A549 (cell line): ENCODE results near the gene MBP.

Experiments used
- CTCF ChIP-seq: fragments of >200 bp; sonication (Bioruptor Twin); formaldehyde crosslinking; IDR thresholded peaks from 3 replicates; pipeline ENCODE4 v1.5.1; 2016
- ELK1 ChIP-seq: fragments of 150-350 bp; IDR thresholded peaks from 2 replicates; pipeline ENCODE4 v1.6.1; 2014; ENCODE audit warnings: low read depth, mild to moderate bottlenecking, low read length
- KDM5A ChIP-seq: fragments of 200-600 bp; sonication (generic); IDR thresholded peaks from 2 replicates; pipeline ENCODE4 v1.6.1; 2016; ENCODE audit warnings: antibody characterized with exemption, mild to moderate bottlenecking
- POLR2A ChIP-seq: IDR thresholded peaks from 2 replicates; pipeline ENCODE4 v1.6.1; 2012; ENCODE audit warnings: mild to moderate bottlenecking, low read length
- POLR2AphosphoS2 ChIP-seq: conservative IDR thresholded peaks from 2 replicates; pipeline ENCODE4 v1.6.1; 2012; ENCODE audit warnings: low read length, improper control_type of control experiment, inconsistent platforms

GRCh38 chr18:77151033-77151771 lies 18.6 kb upstream of the MBP start:
- TF ChIP-seq CTCF (no peak), ELK1 (no peak), POLR2AphosphoS2 (no peak), KDM5A (no peak), POLR2A (no peak)
